NCI-H82 treated with DMSO at 0.1 percent for 48 hours (cell line): ENCODE measurements around the gene MAP2K7.
"Not testable (repeated sequence)": the region's sequence is repeated elsewhere in the genome, so short reads cannot be mapped to it uniquely, and the experiment has no call there.

Experiments
- DNase-seq: peaks from one replicate; lab custom pipeline; 2025; ENCODE audit not compliant: unreplicated experiment; lab: John Stamatoyannopoulos, UW

Gene MAP2K7

GRCh38 chr19:7961082-7961481, 57.4 kb downstream of the MAP2K7 start:
- DNase-seq, result not testable (repeated sequence)

DNA sequence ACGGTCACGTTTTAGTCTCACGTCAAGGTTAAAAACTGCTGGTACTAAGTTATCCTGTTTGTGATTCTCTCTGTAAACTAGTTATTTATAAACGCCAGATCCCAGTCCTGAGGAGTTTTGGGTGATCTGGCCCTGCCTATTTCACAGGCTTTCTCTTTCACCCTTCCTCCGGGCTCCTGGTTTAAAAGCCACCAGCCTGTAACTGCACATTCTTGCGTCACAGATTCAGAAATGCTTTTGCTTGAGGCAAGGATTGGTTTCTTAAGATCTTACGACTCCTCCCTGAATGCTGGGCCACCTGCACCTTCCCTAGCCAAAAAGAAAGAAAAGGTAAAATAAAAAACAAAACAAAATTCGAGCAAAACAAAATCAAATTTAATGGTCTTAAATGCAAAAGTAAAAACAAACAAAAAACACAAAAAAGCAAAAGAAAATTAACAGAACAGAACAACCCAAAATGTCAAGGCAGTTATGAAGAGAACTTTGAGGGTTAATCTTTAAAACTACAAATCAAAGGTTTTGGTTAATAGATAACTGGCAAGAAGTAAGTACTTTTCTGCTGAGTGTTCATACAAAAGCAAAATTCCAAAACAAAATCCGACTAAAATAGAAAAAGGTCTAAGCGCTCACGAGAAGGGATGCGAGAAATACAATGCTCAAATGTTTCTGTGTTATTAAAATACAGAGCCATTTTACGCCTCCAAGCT, 58.4 kb downstream of the MAP2K7 start:
- DNase-seq, result no peak

GRCh38 chr19:7962644-7963268, 59.1 kb downstream of the MAP2K7 start:
- no peak for DNase-seq

DNA sequence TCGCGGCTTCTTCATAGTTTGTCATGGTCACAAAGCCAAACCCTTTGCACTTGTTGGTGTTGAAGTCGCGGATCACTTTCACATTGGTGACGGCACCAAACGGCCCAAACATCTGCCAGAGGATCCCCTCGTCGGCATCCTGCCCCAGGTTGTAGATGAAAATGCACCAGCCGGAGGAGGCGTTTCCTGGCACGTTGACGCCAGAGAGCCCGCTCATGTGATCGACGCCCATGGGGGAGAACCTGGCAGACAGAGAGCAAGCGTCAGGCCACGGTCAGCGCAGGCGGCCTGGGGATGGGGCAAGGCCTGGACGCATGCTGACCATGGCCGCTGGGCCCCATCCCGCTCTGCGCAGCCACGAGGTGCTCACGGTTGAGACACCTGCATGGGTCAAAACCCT, 59.9 kb downstream of the MAP2K7 start:
- no peak for DNase-seq
